HEK293T (cell line): ENCODE data around the gene AGFG2.

Experiments used
- CTCF ChIA-PET: fragments of 350-600 bp; formaldehyde crosslinking; extraction: SDS; loops from one replicate; lab custom pipeline; 2021; ENCODE audit warnings: antibody characterized with exemption, inconsistent platforms; lab: Yijun Ruan, JAX
- POLR2A ChIA-PET: fragments of 350-600 bp; formaldehyde crosslinking; extraction: SDS; loops from one replicate; lab custom pipeline; 2020; ENCODE audit warnings: antibody characterized with exemption, inconsistent platforms; lab: Yijun Ruan, JAX
- DNase-seq: peaks from one replicate; pipeline ENCODE4 v3.0.0; 2012; ENCODE audit warnings: mixed read lengths; ENCODE audit errors: extremely low spot score
- ARNT ChIP-seq: fragments of 450-650 bp; IDR thresholded peaks from 2 replicates; pipeline ENCODE4 v1.6.1; 2017; ENCODE audit warnings: mild to moderate bottlenecking
- BHLHE40 ChIP-seq: fragments of 450-650 bp; IDR thresholded peaks from 2 replicates; pipeline ENCODE4 v1.6.1; 2016; ENCODE audit warnings: mild to moderate bottlenecking, moderate library complexity, borderline replicate concordance
- CTBP1 ChIP-seq: fragments of 450-650 bp; IDR thresholded peaks from 2 replicates; pipeline ENCODE4 v1.6.1; 2016; ENCODE audit warnings: borderline replicate concordance
- ELF4 ChIP-seq: fragments of 450-650 bp; IDR thresholded peaks from 2 replicates; pipeline ENCODE4 v1.6.1; 2017; ENCODE audit warnings: antibody characterized with exemption
- FOXA1 ChIP-seq: fragments of 450-650 bp; IDR thresholded peaks from 2 replicates; pipeline ENCODE4 v1.6.1; 2016; ENCODE audit warnings: mild to moderate bottlenecking
- FOXK2 ChIP-seq: fragments of 450-650 bp; IDR thresholded peaks from 2 replicates; pipeline ENCODE4 v1.6.1; 2016; ENCODE audit warnings: mild to moderate bottlenecking
- FOXM1 ChIP-seq: fragments of 450-650 bp; IDR thresholded peaks from 2 replicates; pipeline ENCODE4 v1.6.1; 2017; ENCODE audit warnings: mild to moderate bottlenecking, borderline replicate concordance
- HDGF ChIP-seq: fragments of 450-650 bp; IDR thresholded peaks from 2 replicates; pipeline ENCODE4 v1.6.1; 2017; ENCODE audit warnings: antibody characterized with exemption, borderline replicate concordance
- L3MBTL2 ChIP-seq: fragments of 450-650 bp; conservative IDR thresholded peaks from 2 replicates; pipeline ENCODE4 v1.6.1; 2016; ENCODE audit warnings: mild to moderate bottlenecking
- LEF1 ChIP-seq: fragments of 450-650 bp; IDR thresholded peaks from 2 replicates; pipeline ENCODE4 v1.6.1; 2017; ENCODE audit warnings: mild to moderate bottlenecking, borderline replicate concordance
- NFRKB ChIP-seq: fragments of 450-650 bp; IDR thresholded peaks from 2 replicates; pipeline ENCODE4 v1.6.1; 2016; ENCODE audit warnings: mild to moderate bottlenecking, moderate library complexity
- SP1 ChIP-seq: fragments of 450-650 bp; IDR thresholded peaks from 2 replicates; pipeline ENCODE4 v1.6.1; 2017
- SUZ12 ChIP-seq: fragments of 450-650 bp; IDR thresholded peaks from 2 replicates; pipeline ENCODE4 v1.6.1; 2016; ENCODE audit warnings: mild to moderate bottlenecking
- TARDBP ChIP-seq: fragments of 450-650 bp; IDR thresholded peaks from 2 replicates; pipeline ENCODE4 v1.6.1; 2016
- ZNF384 ChIP-seq: fragments of 450-650 bp; IDR thresholded peaks from 2 replicates; pipeline ENCODE4 v1.6.1; 2016
- TF ChIP-seq, protein P1 (sequence below): fragments of 450-650 bp; IDR thresholded peaks from 2 replicates; pipeline ENCODE4 v1.6.1; 2016

Gene AGFG2

DNA sequence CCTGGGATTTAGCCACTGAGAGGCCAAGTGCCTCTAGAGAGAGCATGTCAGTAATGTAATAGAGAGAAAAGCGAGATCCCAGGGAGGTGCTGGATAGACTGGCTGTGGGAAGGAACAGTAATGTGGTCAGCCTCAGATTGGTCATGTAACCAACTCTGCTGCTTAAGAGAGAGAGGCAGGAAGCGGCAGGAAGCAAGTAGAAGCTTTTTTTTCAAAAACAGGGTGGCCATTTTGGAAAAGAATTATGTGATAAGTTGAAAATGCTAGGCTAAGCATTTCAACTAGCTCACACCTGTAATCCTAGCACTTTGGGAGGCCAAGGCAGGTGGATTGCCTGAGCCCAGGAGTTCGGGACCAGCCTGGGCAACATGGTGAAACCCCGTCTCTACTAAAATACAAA, 59.4 kb downstream of the AGFG2 start:
- ChIA-PET CTCF (no interaction called here), POLR2A (interaction anchor here (2.4 kb wide), 1 partner anchor 12 kb away, joined by 6 read pairs; the partner anchor contains the start of gene FBXO24)
- TF ChIP-seq FOXM1 = no peak
- TF ChIP-seq FOXA1 = no peak
- no peak for TF ChIP-seq FOXK2
- TF ChIP-seq TARDBP = no peak
- TF ChIP-seq HDGF = no peak
- no peak for TF ChIP-seq NFRKB
- no peak for TF ChIP-seq CTBP1
- TF ChIP-seq, protein P1, sequence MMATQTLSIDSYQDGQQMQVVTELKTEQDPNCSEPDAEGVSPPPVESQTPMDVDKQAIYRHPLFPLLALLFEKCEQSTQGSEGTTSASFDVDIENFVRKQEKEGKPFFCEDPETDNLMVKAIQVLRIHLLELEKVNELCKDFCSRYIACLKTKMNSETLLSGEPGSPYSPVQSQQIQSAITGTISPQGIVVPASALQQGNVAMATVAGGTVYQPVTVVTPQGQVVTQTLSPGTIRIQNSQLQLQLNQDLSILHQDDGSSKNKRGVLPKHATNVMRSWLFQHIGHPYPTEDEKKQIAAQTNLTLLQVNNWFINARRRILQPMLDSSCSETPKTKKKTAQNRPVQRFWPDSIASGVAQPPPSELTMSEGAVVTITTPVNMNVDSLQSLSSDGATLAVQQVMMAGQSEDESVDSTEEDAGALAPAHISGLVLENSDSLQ = no peak
- TF ChIP-seq ARNT = no peak
- no peak for TF ChIP-seq SUZ12
- no peak for TF ChIP-seq ZNF384
- TF ChIP-seq ELF4 = no peak
- TF ChIP-seq BHLHE40 = no peak
- TF ChIP-seq LEF1 = no peak
- no peak for TF ChIP-seq L3MBTL2
- no peak for TF ChIP-seq SP1
- no peak for DNase-seq

DNA sequence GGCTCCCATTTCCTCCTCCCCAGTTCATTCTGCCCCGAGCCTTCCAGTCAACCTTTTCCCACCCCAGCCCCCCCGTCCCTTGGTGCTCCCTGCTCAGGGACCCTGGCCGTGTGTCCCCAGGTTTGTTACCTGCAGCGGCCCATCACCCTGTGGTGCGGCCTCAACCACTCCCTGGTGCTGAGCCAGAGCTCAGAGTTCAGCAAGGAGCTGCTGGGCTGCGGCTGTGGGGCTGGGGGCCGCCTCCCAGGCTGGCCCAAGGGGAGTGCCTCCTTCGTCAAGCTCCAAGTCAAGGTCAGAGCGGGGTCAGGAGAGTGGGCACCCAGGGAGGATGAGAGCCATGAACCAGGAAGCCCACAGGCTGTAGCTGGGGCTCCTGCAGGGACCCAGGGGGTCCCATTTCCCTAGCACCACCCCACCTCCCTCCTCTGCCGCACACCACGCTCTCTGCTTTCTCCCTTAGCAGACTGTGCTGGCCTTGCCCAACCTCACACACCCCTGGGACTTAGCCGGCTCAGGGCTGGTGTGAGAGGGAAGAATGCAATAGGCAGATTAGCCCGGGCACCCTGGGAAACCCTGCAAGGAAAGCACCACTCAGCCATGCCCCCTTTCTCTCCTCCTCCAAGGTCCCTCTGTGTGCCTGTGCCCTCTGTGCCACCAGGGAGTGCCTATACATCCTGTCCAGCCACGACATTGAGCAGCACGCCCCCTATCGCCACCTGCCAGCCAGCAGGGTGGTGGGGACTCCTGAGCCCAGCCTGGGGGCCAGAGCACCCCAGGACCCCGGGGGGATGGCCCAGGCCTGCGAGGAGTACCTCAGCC, 61.1 kb downstream of the AGFG2 start:
- ChIA-PET POLR2A (interaction anchor here (1.0 kb wide), 1 partner anchor 14 kb away, joined by 8 read pairs; the partner anchor contains the start of genes FBXO24 and LRCH4), CTCF (no interaction called here)
- TF ChIP-seq FOXA1 (no peak), L3MBTL2 (no peak), SP1 (no peak)
- DNase-seq = no peak

DNA sequence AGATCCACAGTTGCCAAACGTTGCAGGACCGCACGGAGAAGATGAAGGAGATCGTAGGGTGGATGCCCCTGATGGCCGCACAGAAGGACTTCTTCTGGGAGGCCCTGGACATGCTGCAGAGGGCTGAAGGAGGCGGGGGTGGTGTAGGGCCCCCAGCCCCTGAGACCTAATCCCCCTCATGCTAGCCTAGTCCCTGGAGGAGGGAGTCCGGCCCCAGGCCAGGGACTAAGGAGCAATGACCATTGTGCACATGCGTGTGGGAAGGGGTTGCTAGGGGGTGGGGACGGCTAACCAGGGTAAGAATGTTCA, 61.7 kb downstream of the AGFG2 start:
- no peak for DNase-seq
- no peak for TF ChIP-seq ZNF384
- ChIA-PET POLR2A (no interaction called here), CTCF (interaction anchor here (1.1 kb wide), 1 partner anchor 35 kb away, joined by 4 read pairs; no protein-coding TSS in a partner anchor)

DNA sequence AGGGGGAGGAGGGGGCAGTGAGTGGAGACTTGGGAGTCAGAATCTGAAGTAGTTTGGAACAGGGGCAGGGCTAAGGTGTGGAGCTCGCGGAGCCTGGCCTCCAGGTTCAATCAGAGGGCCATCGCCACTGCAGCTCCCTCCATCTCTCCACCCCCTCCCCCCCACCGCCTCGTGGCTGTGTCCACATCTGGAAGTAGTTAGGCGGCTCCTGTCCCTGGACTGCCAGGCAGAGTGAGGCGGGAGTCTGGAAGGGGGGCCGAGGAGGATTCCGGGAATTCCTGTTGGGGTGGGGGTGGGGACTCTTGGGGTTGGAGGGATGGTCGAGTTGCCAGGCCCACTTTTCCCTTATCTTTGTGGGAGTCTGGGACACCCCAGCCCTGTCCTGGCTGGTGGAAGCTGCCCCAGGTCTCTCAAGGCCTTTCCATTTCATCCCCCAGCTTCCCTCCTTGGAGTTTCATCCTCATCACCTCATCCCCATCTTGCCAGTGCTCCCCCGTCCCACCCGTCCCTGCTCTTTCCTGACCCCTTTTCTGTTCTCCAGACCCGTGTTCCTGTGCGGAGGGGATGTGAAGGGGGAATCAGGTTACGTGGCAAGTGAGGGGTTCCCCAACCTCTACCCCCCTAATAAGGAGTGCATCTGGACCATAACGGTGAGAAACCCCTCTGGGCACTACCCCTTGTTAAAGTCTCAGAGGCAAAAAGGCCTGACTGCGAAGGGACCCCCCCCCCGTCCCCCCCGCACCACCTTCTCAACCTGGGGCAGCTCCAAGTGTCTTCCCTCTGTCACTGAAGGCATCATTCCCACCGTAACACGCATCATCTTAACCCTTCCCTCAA, 64.1 kb downstream of the AGFG2 start:
- TF ChIP-seq SUZ12 = no peak
- TF ChIP-seq L3MBTL2 = peak; percentile 19; the same call in 1 of the 2 replicates
- no peak for TF ChIP-seq BHLHE40
- TF ChIP-seq FOXK2 = no peak
- no peak for TF ChIP-seq CTBP1
- TF ChIP-seq NFRKB = no peak
- DNase-seq = peak; percentile 42
- ChIA-PET POLR2A (interaction anchor here (0.9 to 3.1 kb wide), 11 partner anchors 9 to 249 kb away, joined by 3 to 40 read pairs (median 4); partner anchors contain the start of genes FBXO24, GIGYF1, LRCH4 and MOSPD3), CTCF (interaction anchor here (0.7 to 1.6 kb wide), 5 partner anchors 11 to 102 kb away, joined by 3 to 4 read pairs (median 3); partner anchors contain the start of gene FBXO24)

DNA sequence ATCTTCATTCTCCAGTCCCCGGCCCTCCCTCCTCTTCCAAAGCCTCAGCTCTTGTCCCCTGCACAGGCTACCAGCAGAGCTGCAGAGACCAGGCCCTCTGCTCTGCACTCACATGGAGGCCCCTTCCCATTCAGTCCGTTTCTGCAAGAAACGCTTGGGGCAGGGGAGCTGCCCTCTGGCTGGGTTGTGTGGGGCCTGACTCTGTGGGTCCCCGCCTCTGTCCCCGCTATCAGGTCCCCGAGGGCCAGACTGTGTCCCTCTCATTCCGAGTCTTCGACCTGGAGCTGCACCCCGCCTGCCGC, 64.7 kb downstream of the AGFG2 start:
- TF ChIP-seq FOXM1 = no peak
- TF ChIP-seq L3MBTL2 = peak; percentile 83
- TF ChIP-seq TARDBP = no peak
- DNase-seq = peak; percentile 31
- CTCF ChIA-PET = interaction anchor here (0.7 to 1.0 kb wide), 2 partner anchors 10 to 102 kb away, joined by 3 to 4 read pairs; no protein-coding TSS in a partner anchor
- POLR2A ChIA-PET = interaction anchor here (1.0 to 3.1 kb wide), 9 partner anchors 9 to 249 kb away, joined by 3 to 40 read pairs (median 8); partner anchors contain the start of genes FBXO24, GIGYF1, LRCH4 and MOSPD3

DNA sequence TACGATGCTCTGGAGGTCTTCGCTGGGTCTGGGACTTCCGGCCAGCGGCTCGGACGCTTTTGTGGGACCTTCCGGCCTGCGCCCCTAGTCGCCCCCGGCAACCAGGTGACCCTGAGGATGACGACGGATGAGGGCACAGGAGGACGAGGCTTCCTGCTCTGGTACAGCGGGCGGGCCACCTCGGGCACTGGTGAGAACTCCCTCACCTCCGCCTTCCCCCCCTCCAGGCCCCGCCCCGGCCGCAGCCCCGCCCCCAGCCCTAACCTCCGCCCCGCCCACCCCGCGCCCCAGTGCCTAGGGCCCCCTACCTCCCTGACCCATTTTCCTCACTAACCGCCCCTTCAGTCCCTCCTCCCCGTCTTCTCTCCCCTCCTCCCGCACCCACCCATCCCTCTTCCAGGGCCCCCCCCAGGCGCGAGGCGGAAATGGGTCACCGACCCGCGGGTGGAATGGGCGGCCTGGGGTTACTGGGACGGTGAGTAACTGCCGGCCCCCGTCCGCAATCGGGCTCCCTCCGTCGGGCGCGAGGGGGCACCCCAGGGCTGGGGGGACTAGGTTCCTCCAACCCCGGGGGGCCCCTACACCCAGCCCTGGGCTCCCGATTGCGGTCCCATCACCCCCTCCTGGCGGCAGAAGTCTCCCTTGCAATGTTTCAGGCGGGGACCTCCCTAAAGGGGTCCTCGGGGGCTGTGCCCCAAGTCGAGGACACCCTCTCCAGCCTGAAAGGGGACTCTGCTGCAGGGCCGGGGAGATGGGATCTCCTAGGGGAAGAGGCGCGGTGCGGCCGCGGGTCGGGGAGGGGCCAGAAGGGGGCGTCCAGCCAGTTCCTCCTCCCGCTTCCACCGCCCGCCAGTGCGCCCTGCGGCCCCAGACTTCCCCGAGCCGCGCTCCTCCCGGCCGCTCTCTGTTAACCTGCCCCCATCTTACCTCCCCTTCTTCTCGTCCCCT, 65.3 kb downstream of the AGFG2 start:
- ChIA-PET POLR2A (interaction anchor here (1.3 to 3.1 kb wide), 9 partner anchors 8 to 101 kb away, joined by 3 to 40 read pairs (median 8); partner anchors contain the start of genes FBXO24, GIGYF1, LRCH4 and MOSPD3), CTCF (interaction anchor here (0.7 to 1.0 kb wide), 3 partner anchors 10 to 101 kb away, joined by 3 to 4 read pairs (median 3); no protein-coding TSS in a partner anchor)
- DNase-seq = peak; percentile 81
- TF ChIP-seq BHLHE40 (no peak), NFRKB (no peak), LEF1 (no peak), FOXM1 (peak; percentile 54; the same call in 1 of the 2 replicates), FOXK2 (no peak)
